Adipose tissue (tissue), 3 donors: Measurements from ENCODE around the gene IQCM. TPM values are rescaled to one million over a fixed set of nuclear protein-coding genes. Genes with fewer than 3 reads are reported as not detected.

Experiments used
- H3K27ac ChIP-seq: one replicate; pipeline ENCODE4 v1.5.1; 2013; ENCODE audit warnings: low read depth, low read length
- WGBS, 3 donors: extraction: QIAGEN DNeasy Blood & Tissue Kit; methylation state at CpG; one replicate each; pipeline ENCODE4 v1.1.7; 2013; 5-methylcytosine and 5-hydroxymethylcytosine counted together
- polyA plus RNA-seq, 3 donors: library from polyadenylated mRNA; stranded (reverse); fragments of 200-250 nt; gene quantifications; one replicate each; pipeline ENCODE4 v1.2.3, GENCODE V29; 2013
- donor health status: healthy with polysubstance abuse.
- donor health status: Bipolar disorder and iron deficiency.
- donor health status: healthy.

Gene IQCM, protein sequence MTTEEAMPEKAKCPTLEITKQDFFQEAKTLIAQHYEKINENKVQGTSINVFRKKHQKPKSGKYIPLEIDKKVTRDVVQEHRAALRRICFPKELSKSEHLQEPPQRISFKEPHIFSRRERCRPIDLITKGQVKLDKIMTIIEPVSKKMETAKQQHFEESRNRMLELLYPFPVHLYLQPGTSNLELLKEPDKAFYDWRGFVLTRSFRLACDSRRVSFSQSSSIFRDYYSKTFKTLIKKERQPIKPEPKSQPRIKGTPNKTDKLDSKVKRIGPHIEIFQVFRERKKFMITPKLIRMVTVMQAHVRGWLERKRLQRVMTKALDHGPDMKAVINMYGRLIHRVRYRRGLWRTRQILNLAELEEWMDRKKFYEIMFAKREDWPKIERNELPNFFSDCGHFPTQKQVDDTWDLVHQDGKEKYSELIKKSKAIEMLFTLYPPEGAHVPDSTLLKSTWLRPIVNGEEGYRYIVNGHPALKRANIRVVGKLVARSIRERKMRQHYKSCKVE
- polyA plus RNA-seq, result not detected

GRCh38 chr4:149815743-149816142 is at the start of gene IQCM:
IQCM (minus strand) TSS chr4:149815843; CDS start chr4:149742691, 73,152 bp downstream.
- no peak within 1 kb of the TSS for H3K27ac ChIP-seq
- 62 to 69% (median 65%) methylated on average over 1 of the region's 1 CpG for WGBS, 3 donors

DNA sequence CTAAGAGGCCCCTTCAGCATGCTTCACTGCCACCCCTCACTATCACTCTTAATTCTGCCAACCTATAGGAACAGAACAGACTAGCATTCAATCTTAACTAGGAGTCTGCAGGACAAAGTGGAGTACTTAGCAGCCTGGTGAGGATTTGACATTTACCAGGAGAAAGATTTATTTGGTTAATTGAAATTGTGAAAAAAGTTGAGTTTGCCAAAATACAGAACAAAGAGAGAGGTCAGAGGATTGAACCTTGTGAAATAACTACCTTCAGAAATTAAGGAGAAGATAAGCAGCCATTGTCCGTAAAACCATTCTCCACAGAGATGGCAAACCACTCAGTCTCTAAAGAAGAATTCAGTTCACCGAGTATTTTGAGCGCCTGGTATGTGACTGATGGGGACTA is 41.8 kb upstream of the IQCM start:
- 72 to 88% (median 76%) methylated on average over 3 of the region's 3 CpGs for WGBS, 3 donors
- H3K27ac ChIP-seq, result no peak overlapping the region

GRCh38 chr4:149845743-149846142 is 30.1 kb upstream of the IQCM start:
- H3K27ac ChIP-seq, result no peak overlapping the region

- WGBS, 3 donors, result 58 to 77% (median 68%) methylated on average over 1 of the region's 1 CpG
Observed at GRCh38 chr4:149841686-149842085, 26.0 kb upstream of the IQCM start.

GRCh38 chr4:149838036-149838435 is 22.4 kb upstream of the IQCM start:
- H3K27ac ChIP-seq, result no peak overlapping the region
- WGBS, 3 donors, result 68 to 83% (median 81%) methylated on average over 1 of the region's 1 CpG

More at GRCh38 chr4:149841686-149842085, 26.0 kb upstream of the IQCM start:
- H3K27ac ChIP-seq, result no peak overlapping the region

DNA sequence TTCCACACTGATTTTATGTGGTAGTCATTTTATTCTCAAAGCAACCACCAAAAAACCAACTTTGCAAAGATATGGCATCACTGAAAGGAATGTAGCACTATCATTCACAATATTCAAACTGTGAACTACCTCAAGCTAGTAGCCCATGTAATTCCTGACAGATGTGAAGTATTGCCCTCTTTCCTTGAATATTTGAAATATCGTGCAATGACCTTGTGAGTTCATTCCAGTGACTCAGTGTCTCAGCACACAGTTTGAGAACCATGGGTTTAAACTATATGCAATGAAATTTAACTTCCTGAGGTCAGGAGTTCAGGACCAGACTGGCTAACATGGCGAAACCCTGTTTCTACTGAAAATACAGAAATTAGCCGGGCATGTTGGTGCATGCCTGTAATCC is 20.9 kb upstream of the IQCM start:
- no peak overlapping the region for H3K27ac ChIP-seq
- 68 to 86% (median 83%) methylated on average over 3 of the region's 3 CpGs for WGBS, 3 donors

- H3K27ac ChIP-seq, result no peak overlapping the region
- WGBS, 3 donors, result 88 to 90% (median 89%) methylated on average over 15 of the region's 15 CpGs
Observed at GRCh38 chr4:149835280-149835679, 19.6 kb upstream of the IQCM start.

GRCh38 chr4:149831656-149832208 is 16.1 kb upstream of the IQCM start:
- H3K27ac ChIP-seq, result no peak overlapping the region

GRCh38 chr4:149830823-149831222 is 15.2 kb upstream of the IQCM start:
- no peak overlapping the region for H3K27ac ChIP-seq
- 77 to 90% (median 85%) methylated on average over 3 of the region's 3 CpGs for WGBS, 3 donors

GRCh38 chr4:149825336-149825735 is 9.7 kb upstream of the IQCM start:
- no peak overlapping the region for H3K27ac ChIP-seq
- 79 to 92% (median 91%) methylated on average over 2 of the region's 2 CpGs for WGBS, 3 donors

DNA sequence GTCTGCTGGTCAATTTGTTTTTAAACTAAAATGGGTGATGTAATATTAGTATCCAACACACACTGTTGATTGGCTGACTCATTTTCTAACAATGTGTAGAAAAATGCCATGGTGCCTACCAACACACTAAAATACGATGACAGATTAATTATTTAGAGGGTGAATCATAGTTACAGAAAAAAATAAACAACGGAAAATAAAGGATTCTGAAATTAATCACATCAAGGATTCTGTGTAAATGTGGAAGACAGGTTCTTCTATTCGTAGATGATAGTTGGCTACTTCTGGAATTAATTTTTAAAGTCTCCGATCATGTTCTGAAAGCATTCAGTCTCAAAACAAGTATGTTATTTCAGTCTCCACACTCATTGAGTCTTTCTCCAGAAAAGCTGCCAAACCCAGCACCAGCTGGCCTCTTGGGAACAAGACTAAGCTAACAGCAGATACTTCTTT is 8.2 kb upstream of the IQCM start:
- no peak overlapping the region for H3K27ac ChIP-seq
- 58 to 66% (median 59%) methylated on average over 4 of the region's 4 CpGs for WGBS, 3 donors

GRCh38 chr4:149801416-149801815 is 14.2 kb downstream of the IQCM start:
- 36 to 54% (median 51%) methylated on average over 2 of the region's 2 CpGs for WGBS, 3 donors
- H3K27ac ChIP-seq, result no peak overlapping the region

DNA sequence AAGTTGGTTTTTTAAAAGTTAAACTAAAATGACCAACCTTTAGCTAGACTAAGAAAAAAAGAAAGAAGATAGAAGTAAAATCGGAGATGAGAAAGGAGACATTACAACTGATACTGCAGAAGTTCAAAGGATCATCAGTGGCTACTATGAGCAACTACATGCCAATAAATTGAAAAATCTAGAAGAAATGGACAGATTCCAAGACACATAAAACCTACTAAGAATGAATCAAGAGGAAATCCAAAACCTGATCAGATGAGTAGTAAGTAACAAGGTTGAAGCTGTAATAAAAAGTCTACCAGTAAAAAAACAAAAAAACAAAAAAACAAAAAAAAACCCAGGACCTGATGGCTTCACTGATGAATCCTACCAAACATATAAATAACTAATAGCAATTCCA is 16.1 kb downstream of the IQCM start:
- H3K27ac ChIP-seq, result no peak overlapping the region
- 75 to 91% (median 75%) methylated on average over 1 of the region's 1 CpG for WGBS, 3 donors

- H3K27ac ChIP-seq, result no peak overlapping the region
Observed at GRCh38 chr4:149796381-149796780, 19.3 kb downstream of the IQCM start.

- H3K27ac ChIP-seq, result no peak overlapping the region
- WGBS, 3 donors, result 45 to 67% (median 50%) methylated on average over 4 of the region's 4 CpGs
Observed at GRCh38 chr4:149795256-149795655, 20.4 kb downstream of the IQCM start.

DNA sequence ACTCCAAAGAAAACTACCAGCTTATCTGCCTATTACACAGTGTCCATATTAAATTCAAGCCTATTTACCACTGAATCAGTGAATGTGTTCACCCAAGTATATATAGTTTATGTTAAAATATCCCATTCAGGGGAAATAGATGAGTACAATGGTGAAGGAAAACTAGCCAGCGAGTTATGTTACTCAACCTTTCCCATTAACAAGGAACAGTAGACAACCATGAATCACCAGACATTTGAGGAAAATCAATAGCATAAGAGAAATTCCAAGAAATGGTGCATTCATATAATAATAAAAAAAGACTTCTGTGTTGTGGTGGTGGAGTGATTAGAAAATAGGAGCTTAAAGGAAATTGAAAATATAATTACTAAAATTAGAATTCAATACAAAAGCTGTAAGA is 21.3 kb downstream of the IQCM start:
- no peak overlapping the region for H3K27ac ChIP-seq
- WGBS, 3 donors, result 87 to 89% (median 88%) methylated on average over 1 of the region's 1 CpG

DNA sequence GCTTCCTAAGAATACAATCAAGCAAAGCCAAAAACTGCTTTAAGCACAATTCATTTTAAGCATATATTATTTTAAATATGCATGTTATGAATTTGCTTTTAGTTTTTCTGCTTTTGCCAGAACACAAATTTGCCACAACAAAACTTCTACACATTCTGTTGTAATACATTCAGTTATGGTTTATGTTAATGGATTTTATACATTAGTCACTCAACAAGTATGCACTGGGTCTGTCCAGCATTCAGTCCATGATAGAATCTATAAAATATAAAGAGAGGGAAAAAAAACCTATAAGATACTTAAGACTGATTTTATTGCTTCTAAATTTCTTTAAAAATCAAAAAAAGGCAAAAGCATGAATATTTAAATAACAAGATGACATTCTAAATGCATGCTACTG is 22.2 kb downstream of the IQCM start:
- no peak overlapping the region for H3K27ac ChIP-seq

GRCh38 chr4:149791851-149792250 is 23.8 kb downstream of the IQCM start:
- no peak overlapping the region for H3K27ac ChIP-seq
- 56 to 65% (median 65%) methylated on average over 1 of the region's 1 CpG for WGBS, 3 donors

- WGBS, 3 donors, result 50 to 65% (median 57%) methylated on average over 4 of the region's 4 CpGs
- no peak overlapping the region for H3K27ac ChIP-seq
Observed at GRCh38 chr4:149790172-149790907, 25.3 kb downstream of the IQCM start.
